Activated T-helper 17 cell treated with anti-CD3 and anti-CD28 coated beads, Interleukin-2, amount 50 U/mL, for 72 hours (primary cell): ENCODE measurements around the gene ATP6V1C2. TPM values are rescaled to one million over a fixed set of nuclear protein-coding genes. Genes with fewer than 3 reads are reported as not detected.

ENCODE experiments used
- ATAC-seq: fragments of 150-1000 bp; cut with Tn5 transposase; replicated peaks from 2 replicates; pipeline ENCODE4 v1.10.0; 2021; ENCODE audit warnings: mild to moderate bottlenecking, moderate library complexity
- H3K27ac Mint-ChIP-seq: one replicate; pipeline ENCODE4 v1.8.0; 2022; ENCODE audit warnings: mixed read lengths
- H3K27me3 Mint-ChIP-seq: one replicate; pipeline ENCODE4 v1.8.0; 2022; ENCODE audit warnings: mixed read lengths
- H3K36me3 Mint-ChIP-seq: one replicate; pipeline ENCODE4 v1.8.0; 2022; ENCODE audit warnings: low read depth, mild to moderate bottlenecking, mixed read lengths
- H3K4me1 Mint-ChIP-seq: one replicate; pipeline ENCODE4 v1.8.0; 2022; ENCODE audit warnings: mixed read lengths
- H3K4me3 Mint-ChIP-seq: one replicate; pipeline ENCODE4 v1.8.0; 2022; ENCODE audit warnings: mild to moderate bottlenecking, mixed read lengths
- H3K9me3 Mint-ChIP-seq: one replicate; pipeline ENCODE4 v1.8.0; 2022; ENCODE audit warnings: mixed read lengths
- total RNA-seq, 2 donors: library from RNA; stranded (reverse); gene quantifications; one replicate each; pipeline ENCODE4 v1.2.3, GENCODE V29; 2022

ATP6V1C2 gene
- total RNA-seq, 2 donors from 2014 or later = not detected

DNA sequence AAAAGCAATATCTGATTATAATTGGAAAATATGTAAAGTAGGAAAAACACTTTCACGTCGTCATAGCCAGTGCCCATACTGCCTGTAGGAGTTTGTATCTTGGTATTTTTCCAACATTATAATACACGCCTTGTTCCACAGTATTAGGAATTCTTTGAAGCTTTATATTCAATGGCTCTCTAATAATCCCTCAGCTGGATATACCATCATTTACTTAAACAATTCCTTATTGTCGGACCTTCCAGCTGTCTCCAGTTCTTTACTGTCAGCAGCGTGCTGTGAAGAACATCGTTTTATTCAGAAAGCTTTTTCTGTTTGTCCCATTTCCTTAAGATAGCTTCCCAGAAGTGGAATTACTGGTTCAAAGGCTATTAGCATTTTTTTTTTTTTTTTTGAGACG, 31.7 kb downstream of the ATP6V1C2 start:
- Mint-ChIP-seq H3K4me3 (no peak overlapping the region), H3K36me3 (no peaks in the 10 kb centered on the region), H3K27ac (no peak overlapping the region), H3K9me3 (no peaks in the 10 kb centered on the region), H3K4me1 (no peaks in the 10 kb centered on the region), H3K27me3 (no peaks in the 10 kb centered on the region)
- no peak for ATAC-seq

DNA sequence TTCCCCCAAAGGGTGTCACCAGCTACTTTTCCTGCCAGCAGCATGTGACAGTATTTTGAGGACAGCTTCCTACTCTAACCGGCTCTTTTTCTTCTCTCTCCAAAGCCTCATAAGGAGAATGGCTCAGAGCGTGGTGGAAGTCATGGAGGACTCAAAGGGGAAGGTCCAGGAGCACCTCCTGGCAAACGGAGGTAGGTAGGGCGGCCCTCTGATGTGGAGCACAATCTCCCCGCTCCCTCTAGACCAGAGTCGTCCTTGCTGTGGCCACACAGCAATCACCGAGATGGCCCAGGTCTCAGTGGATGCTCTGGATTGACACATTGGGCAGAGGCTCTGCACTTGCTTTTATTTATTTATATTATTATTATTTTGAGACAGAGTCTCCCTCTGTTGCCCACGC, 32.4 kb downstream of the ATP6V1C2 start:
- no peaks in the 10 kb centered on the region for H3K9me3 Mint-ChIP-seq
- H3K27ac Mint-ChIP-seq = no peak overlapping the region
- no peak overlapping the region for H3K4me3 Mint-ChIP-seq
- H3K36me3 Mint-ChIP-seq = no peaks in the 10 kb centered on the region
- H3K27me3 Mint-ChIP-seq = no peaks in the 10 kb centered on the region
- no peaks in the 10 kb centered on the region for H3K4me1 Mint-ChIP-seq
- no peak for ATAC-seq

DNA sequence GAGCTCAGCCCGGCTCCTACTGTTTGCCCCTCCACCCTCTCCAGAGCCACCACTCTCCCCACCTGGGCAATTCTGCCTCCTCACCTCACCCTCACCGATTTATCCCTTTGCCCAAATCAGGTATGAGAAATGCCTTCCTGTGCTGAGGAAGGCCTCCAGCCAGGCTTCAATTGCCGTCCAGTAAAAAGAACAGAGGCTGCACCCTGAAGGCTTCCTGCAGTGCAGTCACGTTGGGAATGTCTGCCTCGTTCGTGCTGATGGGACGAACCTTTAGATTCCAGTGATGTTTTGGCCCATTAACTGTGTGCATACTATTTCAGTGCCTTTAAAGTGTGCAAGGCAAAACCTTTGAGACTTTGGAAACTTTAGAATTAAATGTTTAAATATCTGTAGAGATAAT, 34.2 kb downstream of the ATP6V1C2 start:
- no peaks in the 10 kb centered on the region for H3K9me3 Mint-ChIP-seq
- H3K4me1 Mint-ChIP-seq = no peaks in the 10 kb centered on the region
- H3K36me3 Mint-ChIP-seq = no peaks in the 10 kb centered on the region
- H3K4me3 Mint-ChIP-seq = no peak overlapping the region
- no peak for ATAC-seq
- no peak overlapping the region for H3K27ac Mint-ChIP-seq
- no peaks in the 10 kb centered on the region for H3K27me3 Mint-ChIP-seq

DNA sequence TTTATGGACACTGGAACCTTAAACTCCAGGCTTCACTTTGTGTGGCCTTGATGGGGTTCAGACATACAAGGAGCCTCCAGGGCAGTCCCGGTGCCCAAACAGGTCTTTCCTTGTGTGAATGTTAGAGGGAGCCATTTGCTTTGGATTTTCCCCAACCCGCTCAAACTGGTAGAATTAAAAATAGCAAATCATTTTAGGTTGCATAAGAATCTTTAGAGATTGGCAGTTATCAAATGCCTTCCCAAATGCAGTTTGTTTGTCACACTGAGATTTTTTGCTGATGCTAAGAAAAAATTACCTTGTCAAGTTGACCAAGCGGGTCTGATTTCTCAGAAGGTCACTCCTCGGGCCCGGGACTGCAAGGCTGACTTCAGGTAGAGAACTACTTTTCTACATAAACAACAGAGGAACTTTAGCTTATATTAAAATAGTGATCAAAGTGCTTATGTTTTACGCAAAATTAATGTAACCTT, 36.4 kb downstream of the ATP6V1C2 start:
- H3K27ac Mint-ChIP-seq = no peak overlapping the region
- no peaks in the 10 kb centered on the region for H3K36me3 Mint-ChIP-seq
- no peaks in the 10 kb centered on the region for H3K27me3 Mint-ChIP-seq
- H3K9me3 Mint-ChIP-seq = no peaks in the 10 kb centered on the region
- no peak for ATAC-seq
- no peak overlapping the region for H3K4me3 Mint-ChIP-seq
- no peaks in the 10 kb centered on the region for H3K4me1 Mint-ChIP-seq

DNA sequence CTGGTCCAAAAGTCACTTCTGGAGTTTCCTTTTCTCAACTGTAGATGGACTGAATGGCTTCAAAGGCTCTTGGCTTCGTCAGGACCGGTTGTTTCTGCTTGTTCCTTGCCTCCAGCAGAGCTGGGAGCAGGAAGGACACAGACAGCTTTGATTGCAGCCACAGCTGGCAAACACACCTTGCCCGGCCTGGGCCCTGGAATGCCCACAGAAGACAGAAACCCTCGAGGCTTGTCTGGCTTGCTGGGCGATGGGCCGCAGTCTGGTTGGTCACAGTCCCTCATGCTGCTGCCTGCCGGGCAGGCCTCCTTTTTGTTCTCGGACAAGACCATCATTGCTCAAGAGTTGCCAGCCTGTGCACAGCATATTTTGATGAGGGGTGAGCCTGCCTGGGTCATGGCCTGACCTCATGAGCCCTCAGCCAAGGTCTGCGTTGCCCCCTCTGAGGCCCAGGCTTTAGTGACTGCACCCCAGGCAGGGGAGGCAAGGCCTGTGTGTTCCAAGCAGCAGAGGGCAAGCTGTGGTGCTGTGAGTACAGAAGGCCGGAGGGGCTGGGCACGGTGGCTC, 37.8 kb downstream of the ATP6V1C2 start:
- no peaks in the 10 kb centered on the region for H3K9me3 Mint-ChIP-seq
- H3K4me1 Mint-ChIP-seq = no peaks in the 10 kb centered on the region
- H3K4me3 Mint-ChIP-seq = no peak overlapping the region
- H3K27me3 Mint-ChIP-seq = no peaks in the 10 kb centered on the region
- H3K36me3 Mint-ChIP-seq = no peaks in the 10 kb centered on the region
- no peak overlapping the region for H3K27ac Mint-ChIP-seq
- ATAC-seq = no peak

DNA sequence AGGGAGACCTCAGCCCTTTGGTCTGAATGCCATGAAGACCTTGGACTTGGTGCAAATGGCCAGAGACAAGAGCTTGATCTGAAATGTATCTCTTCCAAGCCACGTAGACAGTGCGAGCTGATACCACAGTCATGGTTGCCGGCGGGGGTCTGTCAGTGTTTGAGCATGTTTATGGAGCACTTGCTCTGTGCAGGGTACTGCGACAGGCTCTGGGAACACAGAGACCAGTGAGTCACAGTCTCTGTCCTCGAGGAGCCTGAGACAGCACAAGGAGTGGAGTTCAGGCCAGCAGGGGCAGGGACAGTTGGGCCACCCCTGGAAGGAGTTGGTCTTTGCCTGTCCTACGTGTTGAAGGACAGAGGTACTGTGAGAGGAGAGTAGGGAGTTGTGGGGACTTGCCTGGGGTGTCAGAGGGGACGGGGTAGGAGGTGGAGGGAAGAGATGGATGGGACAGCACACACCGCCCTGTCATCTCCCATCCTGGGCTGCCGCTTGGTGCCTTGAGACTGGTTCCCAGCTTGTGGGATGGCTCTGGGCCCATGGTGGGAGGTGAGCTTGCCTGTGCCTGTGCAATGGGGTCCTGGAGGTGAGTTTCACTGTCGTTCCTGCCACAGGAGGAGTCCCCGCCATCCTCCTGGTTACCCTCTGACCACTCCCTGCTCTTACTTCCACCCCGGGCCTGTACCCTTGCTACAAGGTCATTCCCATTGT, 39.5 kb downstream of the ATP6V1C2 start:
- H3K27me3 Mint-ChIP-seq = no peaks in the 10 kb centered on the region
- no peaks in the 10 kb centered on the region for H3K4me1 Mint-ChIP-seq
- no peak for ATAC-seq
- H3K9me3 Mint-ChIP-seq = no peaks in the 10 kb centered on the region
- no peaks in the 10 kb centered on the region for H3K36me3 Mint-ChIP-seq
- no peak overlapping the region for H3K4me3 Mint-ChIP-seq
- H3K27ac Mint-ChIP-seq = no peak overlapping the region

DNA sequence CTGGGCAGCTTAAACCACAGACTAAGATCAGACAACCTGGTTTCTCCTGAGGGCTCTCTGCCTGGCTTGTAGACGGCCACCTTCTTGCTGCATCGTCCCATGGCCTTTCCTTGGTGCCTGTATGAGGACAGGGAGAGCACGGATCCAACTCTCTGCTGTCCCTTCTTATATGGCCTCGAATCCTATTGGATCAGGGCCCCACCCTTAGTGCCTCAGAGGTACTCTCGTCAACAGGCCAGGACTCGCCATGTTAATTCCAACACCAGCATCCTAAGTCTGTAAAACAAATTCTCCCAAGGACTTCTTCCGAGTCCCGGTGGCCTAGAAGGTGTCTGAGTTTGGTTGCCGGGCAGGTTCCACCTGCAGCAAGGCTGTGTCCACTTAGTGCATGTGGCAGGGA, 40.2 kb downstream of the ATP6V1C2 start:
- Mint-ChIP-seq H3K27ac (no peak overlapping the region), H3K36me3 (no peaks in the 10 kb centered on the region), H3K27me3 (no peaks in the 10 kb centered on the region), H3K4me1 (no peaks in the 10 kb centered on the region), H3K4me3 (no peak overlapping the region), H3K9me3 (no peaks in the 10 kb centered on the region)
- no peak for ATAC-seq

DNA sequence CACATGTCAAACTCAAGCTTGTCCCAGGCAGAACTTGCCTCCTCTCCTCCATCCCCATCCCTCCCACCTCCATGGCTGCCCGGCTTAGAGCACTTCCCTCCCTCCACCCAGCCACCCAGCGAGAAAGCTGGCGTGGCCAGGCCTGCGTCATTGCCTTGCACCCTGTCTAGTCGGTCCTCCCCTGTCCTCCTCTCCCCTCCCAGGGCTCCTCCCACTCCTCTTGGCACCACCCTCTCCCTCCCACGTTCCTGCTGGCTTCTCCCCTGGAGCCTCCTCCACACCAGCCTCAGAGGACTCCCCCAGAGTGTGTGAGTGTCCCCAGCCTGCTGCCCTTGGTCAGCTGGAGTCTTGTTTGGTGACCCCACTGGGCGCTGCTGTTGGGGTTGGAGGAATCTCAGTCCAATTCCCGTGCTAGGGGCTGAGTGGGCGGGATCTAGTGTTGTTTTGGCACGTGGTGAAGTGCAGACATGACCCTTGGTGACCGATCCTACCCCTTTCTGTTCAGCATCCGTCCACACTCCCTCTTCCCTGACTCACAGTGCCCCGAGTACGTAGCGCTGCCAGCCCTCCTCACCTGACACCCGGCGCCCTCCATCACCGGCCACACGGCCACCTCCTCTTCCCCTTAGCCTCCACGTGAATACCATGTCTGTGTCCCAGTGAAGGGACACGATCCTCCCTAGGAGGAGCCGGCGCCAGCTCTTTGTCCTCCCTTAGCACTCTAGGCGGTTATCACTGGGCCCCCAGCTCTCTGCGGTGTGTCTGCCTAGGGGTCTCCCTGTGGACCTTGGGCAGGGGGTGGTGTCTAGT, 41.4 kb downstream of the ATP6V1C2 start:
- Mint-ChIP-seq H3K36me3 (no peaks in the 10 kb centered on the region), H3K4me3 (no peak overlapping the region), H3K27me3 (no peaks in the 10 kb centered on the region), H3K9me3 (no peaks in the 10 kb centered on the region), H3K4me1 (no peaks in the 10 kb centered on the region), H3K27ac (no peak overlapping the region)
- ATAC-seq = no peak

DNA sequence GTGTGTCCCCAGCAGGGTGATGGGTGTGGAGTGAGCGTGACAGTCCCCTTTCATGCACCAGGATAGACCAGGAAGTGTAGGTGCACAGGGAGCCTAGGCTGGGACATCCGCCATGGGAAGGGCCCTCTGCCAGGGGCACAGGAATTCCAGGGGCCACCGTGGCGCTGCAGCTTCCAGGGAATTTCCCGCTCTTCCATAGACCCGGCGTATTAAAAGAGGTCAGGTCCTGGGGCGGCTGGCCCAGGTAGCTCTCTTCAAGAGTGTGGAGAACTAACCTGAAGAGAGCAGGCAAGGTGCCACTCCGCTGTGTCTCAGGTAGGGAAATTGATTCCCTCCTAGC, 42.0 kb downstream of the ATP6V1C2 start:
- no peaks in the 10 kb centered on the region for H3K27me3 Mint-ChIP-seq
- H3K27ac Mint-ChIP-seq = no peak overlapping the region
- H3K9me3 Mint-ChIP-seq = no peaks in the 10 kb centered on the region
- H3K4me1 Mint-ChIP-seq = no peaks in the 10 kb centered on the region
- no peaks in the 10 kb centered on the region for H3K36me3 Mint-ChIP-seq
- no peak overlapping the region for H3K4me3 Mint-ChIP-seq
- no peak for ATAC-seq

DNA sequence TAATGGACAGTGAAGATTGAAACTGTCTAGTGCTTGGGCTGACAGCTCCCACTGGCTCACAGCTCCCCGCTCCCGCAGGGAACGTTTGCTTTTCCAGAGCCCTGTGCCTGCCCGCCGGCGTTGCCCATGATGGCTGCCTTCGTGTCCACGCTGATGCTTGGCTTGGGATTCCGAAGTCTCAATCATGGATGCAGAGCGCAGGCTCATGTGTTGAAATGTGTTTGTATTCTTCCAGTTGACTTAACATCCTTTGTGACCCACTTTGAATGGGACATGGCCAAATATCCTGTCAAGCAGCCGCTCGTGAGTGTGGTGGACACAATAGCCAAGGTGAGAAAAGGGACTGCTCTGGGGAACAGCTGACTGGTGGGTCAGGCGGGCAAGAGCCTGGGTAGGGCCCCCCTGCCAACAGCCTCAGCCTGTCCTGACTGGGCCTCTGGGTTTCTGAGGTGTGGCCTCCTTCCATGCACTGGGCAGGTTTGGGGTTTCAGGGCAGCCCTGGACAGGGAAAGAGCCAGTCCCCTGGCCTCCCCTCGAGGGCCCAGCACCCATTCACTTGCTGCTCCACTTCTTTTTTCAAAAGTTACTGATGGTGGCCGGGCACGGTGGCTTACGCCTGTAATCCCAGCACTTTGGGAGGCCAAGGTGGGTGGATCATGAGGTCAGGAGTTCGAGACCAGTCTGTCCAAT, 42.8 kb downstream of the ATP6V1C2 start:
- no peaks in the 10 kb centered on the region for H3K36me3 Mint-ChIP-seq
- H3K4me3 Mint-ChIP-seq = no peak overlapping the region
- H3K27ac Mint-ChIP-seq = no peak overlapping the region
- no peaks in the 10 kb centered on the region for H3K9me3 Mint-ChIP-seq
- no peaks in the 10 kb centered on the region for H3K27me3 Mint-ChIP-seq
- no peaks in the 10 kb centered on the region for H3K4me1 Mint-ChIP-seq
- ATAC-seq = no peak

DNA sequence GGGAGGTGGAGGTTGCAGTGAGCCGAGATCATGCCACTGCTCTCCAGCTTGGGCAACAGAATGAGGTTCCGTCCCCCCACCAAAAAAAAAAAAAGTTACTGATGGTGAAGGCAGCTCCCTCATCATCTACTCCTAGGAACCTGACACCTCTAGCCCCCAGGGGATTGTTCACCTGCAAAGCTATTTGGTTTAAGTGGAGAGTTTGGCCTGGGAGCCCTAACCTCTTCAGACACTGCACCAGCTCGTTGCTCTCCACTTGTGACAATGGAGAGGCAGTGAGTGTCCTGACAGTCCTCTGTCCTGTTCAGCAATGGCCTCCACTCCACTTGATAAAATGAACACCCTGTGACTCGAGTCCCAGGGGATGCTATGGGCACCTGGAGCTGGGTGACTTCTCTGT, 43.5 kb downstream of the ATP6V1C2 start:
- Mint-ChIP-seq H3K9me3 (no peaks in the 10 kb centered on the region), H3K4me1 (no peaks in the 10 kb centered on the region), H3K36me3 (no peaks in the 10 kb centered on the region), H3K27me3 (no peaks in the 10 kb centered on the region), H3K4me3 (no peak overlapping the region), H3K27ac (no peak overlapping the region)
- ATAC-seq = no peak

DNA sequence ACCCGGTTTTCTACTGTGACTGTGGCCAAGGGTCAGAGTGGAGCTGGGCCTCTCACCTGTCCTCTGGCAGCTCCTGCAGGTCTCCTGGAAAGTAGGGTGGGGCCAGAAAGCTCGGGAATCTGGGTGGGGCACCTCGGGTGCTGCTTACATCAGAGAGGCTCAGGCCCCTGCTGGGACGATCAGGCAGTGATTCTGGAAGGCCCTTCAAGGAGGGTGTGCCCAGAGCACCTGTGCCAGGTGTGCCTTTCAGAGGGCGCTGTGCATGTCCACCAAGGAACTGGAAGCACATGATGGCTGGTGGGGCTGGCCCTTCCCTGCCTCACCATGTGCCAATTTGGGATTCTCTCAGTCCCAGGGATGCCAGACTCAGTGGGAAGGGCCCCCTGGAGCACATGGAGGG, 44.0 kb downstream of the ATP6V1C2 start:
- H3K4me1 Mint-ChIP-seq = no peaks in the 10 kb centered on the region
- H3K27me3 Mint-ChIP-seq = no peaks in the 10 kb centered on the region
- no peaks in the 10 kb centered on the region for H3K36me3 Mint-ChIP-seq
- ATAC-seq = no peak
- H3K27ac Mint-ChIP-seq = no peak overlapping the region
- H3K9me3 Mint-ChIP-seq = no peaks in the 10 kb centered on the region
- H3K4me3 Mint-ChIP-seq = no peak overlapping the region

DNA sequence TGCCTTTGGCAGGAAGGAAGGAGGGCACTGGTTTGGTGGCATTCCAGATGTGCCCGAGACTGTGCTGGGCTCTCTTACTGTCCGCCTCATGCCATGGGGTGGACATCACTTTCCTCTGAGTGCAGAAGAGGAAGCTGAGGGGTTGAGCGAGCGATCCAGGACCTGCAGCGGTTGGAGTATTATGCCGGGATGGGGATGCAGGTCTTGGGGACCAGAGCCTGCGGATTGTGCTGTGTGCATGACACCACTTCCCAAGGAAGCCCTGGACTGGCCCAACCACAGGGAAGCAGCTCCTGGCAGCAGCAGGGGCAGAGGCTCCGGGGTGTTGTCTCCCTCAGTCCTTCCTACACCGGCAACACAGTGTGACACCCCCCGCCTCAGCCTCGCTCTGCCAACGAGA, 44.5 kb downstream of the ATP6V1C2 start:
- Mint-ChIP-seq H3K27me3 (no peaks in the 10 kb centered on the region), H3K4me3 (no peak overlapping the region), H3K27ac (no peak overlapping the region), H3K9me3 (no peaks in the 10 kb centered on the region), H3K4me1 (no peaks in the 10 kb centered on the region), H3K36me3 (no peaks in the 10 kb centered on the region)
- no peak for ATAC-seq

DNA sequence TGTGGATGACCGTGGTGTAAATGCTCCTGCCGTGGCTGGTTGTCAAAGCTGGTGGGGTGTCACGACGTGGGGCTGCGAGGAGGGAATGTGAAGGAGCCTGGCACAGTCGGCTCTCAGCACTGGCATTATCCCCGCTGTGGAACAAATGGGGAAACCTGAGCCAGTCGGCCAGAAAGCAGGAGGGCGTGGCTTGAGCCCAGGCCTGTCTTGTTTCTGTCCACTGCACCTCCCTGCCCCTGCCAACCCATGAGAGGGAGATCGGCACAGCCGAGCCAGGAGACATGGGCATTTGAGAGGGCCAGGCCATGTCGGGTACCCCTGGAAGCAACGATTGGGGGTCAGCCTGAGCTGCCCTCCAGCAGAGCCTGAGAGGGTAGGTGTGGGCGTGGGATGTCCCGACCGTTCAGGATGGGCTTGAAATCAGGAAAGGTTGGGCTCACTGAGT, 46.7 kb downstream of the ATP6V1C2 start:
- Mint-ChIP-seq H3K36me3 (no peaks in the 10 kb centered on the region), H3K4me1 (no peaks in the 10 kb centered on the region), H3K4me3 (no peak overlapping the region), H3K27ac (no peak overlapping the region), H3K27me3 (no peaks in the 10 kb centered on the region), H3K9me3 (no peaks in the 10 kb centered on the region)
- no peak for ATAC-seq
